ENCODE measurements around the gene APIP. TPM values are rescaled to one million over a fixed set of nuclear protein-coding genes. Genes with fewer than 3 reads are reported as not detected.

APIP gene
- total RNA-seq, 1 experiment from 2014 or later, result 31.3 TPM

DNA sequence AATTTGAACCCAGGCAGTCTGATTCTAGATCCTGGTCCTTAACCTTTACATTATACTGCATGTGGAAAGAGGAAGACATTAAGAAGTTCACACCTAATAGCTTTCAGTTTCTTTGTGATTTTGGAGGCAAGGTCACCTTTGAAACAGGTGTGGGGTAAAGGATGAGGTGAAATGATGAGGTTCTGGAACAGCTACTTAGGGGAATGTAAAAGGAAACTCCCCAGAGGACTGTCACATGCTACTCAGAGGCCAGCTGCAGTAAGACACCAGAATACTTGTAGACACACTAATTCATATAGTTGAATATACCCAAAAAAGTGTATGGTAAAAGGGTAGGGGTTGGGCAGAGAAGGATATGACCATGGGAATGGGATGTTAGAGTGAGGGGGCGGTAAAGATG lies 5.4 kb downstream of the APIP start:
- Histone ChIP-seq H2BK12ac (ENCODE audit: insufficient read length, low read depth, low read length) (no peak overlapping the region), H3K79me2 (ENCODE audit: insufficient read depth, low read length) (peaks cover 4% of the 10 kb centered on the region; the same call in 1 of the 2 replicates)

More for the DNA sequence above, 5.4 kb downstream of the APIP start:
- H3K23ac ChIP-seq (ENCODE audit: insufficient read length, low read depth, low read length), result no peak overlapping the region
- peaks cover 0 to 1% of the 10 kb centered on the region in 2 experiments; a peak in 2 of 5 replicates for H3K9me3 Mint-ChIP-seq
- H3K23me2 ChIP-seq (ENCODE audit: insufficient read length, low read depth, low read length, poor library complexity, severe bottlenecking), result no peaks in the 10 kb centered on the region
- H4K5ac ChIP-seq (ENCODE audit: insufficient read length, low read depth, low read length), result no peak overlapping the region
- H2AK5ac ChIP-seq (ENCODE audit: insufficient read length, low read length), result no peak overlapping the region
- H3K9ac ChIP-seq (ENCODE audit: extremely low read depth, insufficient read length, low read length), result no peak overlapping the region
- H3K4me3 Mint-ChIP-seq, result no peak overlapping the region
- H3K27ac ChIP-seq (ENCODE audit: insufficient read length, low read depth, low read length), result no peak overlapping the region
- H3K27ac Mint-ChIP-seq, result no peak overlapping the region
- no peak overlapping the region for H3K14ac ChIP-seq (ENCODE audit: insufficient read depth, low read length)
- H3K56ac ChIP-seq (ENCODE audit: insufficient read length, low read depth, low read length), result no peak overlapping the region
- H3K27me3 ChIP-seq (ENCODE audit: insufficient read depth, low read length), result no peaks in the 10 kb centered on the region
- no peak overlapping the region for H3K4me2 ChIP-seq (ENCODE audit: insufficient read depth, insufficient read length, low read length)
- no peaks in the 10 kb centered on the region for H3K27me3 Mint-ChIP-seq (ENCODE audit: low read depth)
- WGBS (ENCODE audit: extremely low coverage, insufficient read length, low lambda C conversion rate), result no CpG with 5 or more reads among the region's 1 CpG
- H3K18ac ChIP-seq (ENCODE audit: insufficient read length, low read depth, low read length), result no peak overlapping the region
- no peak for DNase-seq
- H2BK5ac ChIP-seq (ENCODE audit: insufficient read length, low read length), result no peak overlapping the region
- H2AFZ ChIP-seq (ENCODE audit: low read length), result no peak overlapping the region
- no peak overlapping the region for H2BK20ac ChIP-seq (ENCODE audit: low read depth, low read length, poor library complexity, severe bottlenecking)
- H2BK120ac ChIP-seq (ENCODE audit: low read depth, low read length, poor library complexity, severe bottlenecking), result no peak overlapping the region
- no peak overlapping the region for H3K4ac ChIP-seq (ENCODE audit: low read depth, low read length)
- no peak overlapping the region for H4K8ac ChIP-seq (replicated peaks; ENCODE audit: insufficient read length, low read depth, low read length)
- no peaks in the 10 kb centered on the region for H3K9me3 ChIP-seq (ENCODE audit: control insufficient read depth, low read depth, low read length)
- H3T11ph ChIP-seq (ENCODE audit: low read length), result no peak overlapping the region
- H4K91ac ChIP-seq (ENCODE audit: insufficient read length, low read depth, low read length), result no peak overlapping the region
- TF ChIP-seq, protein P1, sequence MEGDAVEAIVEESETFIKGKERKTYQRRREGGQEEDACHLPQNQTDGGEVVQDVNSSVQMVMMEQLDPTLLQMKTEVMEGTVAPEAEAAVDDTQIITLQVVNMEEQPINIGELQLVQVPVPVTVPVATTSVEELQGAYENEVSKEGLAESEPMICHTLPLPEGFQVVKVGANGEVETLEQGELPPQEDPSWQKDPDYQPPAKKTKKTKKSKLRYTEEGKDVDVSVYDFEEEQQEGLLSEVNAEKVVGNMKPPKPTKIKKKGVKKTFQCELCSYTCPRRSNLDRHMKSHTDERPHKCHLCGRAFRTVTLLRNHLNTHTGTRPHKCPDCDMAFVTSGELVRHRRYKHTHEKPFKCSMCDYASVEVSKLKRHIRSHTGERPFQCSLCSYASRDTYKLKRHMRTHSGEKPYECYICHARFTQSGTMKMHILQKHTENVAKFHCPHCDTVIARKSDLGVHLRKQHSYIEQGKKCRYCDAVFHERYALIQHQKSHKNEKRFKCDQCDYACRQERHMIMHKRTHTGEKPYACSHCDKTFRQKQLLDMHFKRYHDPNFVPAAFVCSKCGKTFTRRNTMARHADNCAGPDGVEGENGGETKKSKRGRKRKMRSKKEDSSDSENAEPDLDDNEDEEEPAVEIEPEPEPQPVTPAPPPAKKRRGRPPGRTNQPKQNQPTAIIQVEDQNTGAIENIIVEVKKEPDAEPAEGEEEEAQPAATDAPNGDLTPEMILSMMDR (conservative IDR thresholded peaks at IDR 0.05), result no peak
- H3K4me1 Mint-ChIP-seq, result peaks cover 5 to 11% of the 10 kb centered on the region in 2 experiments
- H3K4me1 ChIP-seq (ENCODE audit: insufficient read depth, low read length), result peaks cover 5% of the 10 kb centered on the region; the same call in 1 of the 2 replicates
- H4K20me1 ChIP-seq (ENCODE audit: control insufficient read depth, insufficient read depth, insufficient read length), result no peaks in the 10 kb centered on the region
- H3K36me3 Mint-ChIP-seq (ENCODE audit: insufficient read depth in 1 of 3, low read depth in 3 of 3), result peaks cover 17 to 22% (median 17%) of the 10 kb centered on the region in 3 experiments; a peak in 6 of 7 replicates
- no peak overlapping the region for H2BK15ac ChIP-seq (ENCODE audit: low read depth, low read length)
- no peaks in the 10 kb centered on the region for H3K79me1 ChIP-seq (ENCODE audit: insufficient read depth, low read depth, low read length, poor library complexity, severe bottlenecking)
